B cell (primary cell): Measurements from ENCODE around the gene C16orf54. TPM values are rescaled to one million over a fixed set of nuclear protein-coding genes. Genes with fewer than 3 reads are reported as not detected.
"Not testable (repeated sequence)": the region's sequence is repeated elsewhere in the genome, so short reads cannot be mapped to it uniquely, and the experiment has no call there.

Source experiments
- ATAC-seq: fragments of 200-7000 bp; cut with Tn5 transposase; one replicate; pipeline ENCODE4 v1.10.0; 2021; ENCODE audit warnings: low read depth, mild to moderate bottlenecking, moderate number of reproducible peaks, moderate library complexity
- CTCF ChIA-PET: fragments of 350-600 bp; sonication (Branson Sonifier 250); formaldehyde crosslinking; loops from one replicate; lab custom pipeline; 2021; ENCODE audit warnings: antibody characterized with exemption, inconsistent platforms; lab: Charles Lee
- POLR2A ChIA-PET: fragments of 350-600 bp; sonication (Branson Sonifier 250); formaldehyde crosslinking; loops from one replicate; lab custom pipeline; 2021; ENCODE audit warnings: antibody characterized with exemption; lab: Charles Lee
- DNase-seq: peaks from one replicate; pipeline ENCODE4 v3.0.0; 2013
- H2AFZ ChIP-seq: 2 replicates; pipeline ENCODE4 v1.6.1; 2012; ENCODE audit warnings: mild to moderate bottlenecking, low read depth, low read length; ENCODE audit not compliant: insufficient read depth, poor library complexity, severe bottlenecking
- H3K27ac ChIP-seq, 2 donors: 1 replicate in 1 of 2; 2 replicates in 1 of 2; pipeline ENCODE4 v1.5.1; 2012 to 2013; ENCODE audit warnings: low read length in 2 of 2, mild to moderate bottlenecking in 2 of 2, moderate library complexity in 1 of 2
- H3K27me3 ChIP-seq, 4 experiments: fragments of 200-600 bp in 1 of 4; sonication (generic) in 1 of 4; replicated peaks in 1 of 4; 1 replicate in 2 of 4; 2 replicates in 2 of 4; pipeline versions ENCODE4 v1.6.1 to v1.7.0; 2013 to 2016; ENCODE audit warnings: low read length in 3 of 4, mild to moderate bottlenecking in 2 of 4, mixed read lengths in 1 of 4, moderate library complexity in 1 of 4; ENCODE audit not compliant: insufficient read depth in 4 of 4, control insufficient read depth in 3 of 4; ENCODE audit errors: control extremely low read depth in 1 of 4
- H3K36me3 ChIP-seq, 2 experiments: replicated peaks in 1 of 2; 1 replicate in 1 of 2; 2 replicates in 1 of 2; pipeline versions ENCODE4 v1.6.1 to v1.7.1; 2013; ENCODE audit warnings: low read length in 1 of 2; ENCODE audit not compliant: insufficient read depth in 2 of 2, control insufficient read depth in 1 of 2; ENCODE audit errors: control extremely low read depth in 1 of 2, extremely low read depth in 1 of 2
- H3K4me1 ChIP-seq, 2 donors: fragments of 200-600 bp in 1 of 2; sonication (generic) in 1 of 2; 1 replicate in 1 of 2; 2 replicates in 1 of 2; pipeline versions ENCODE4 v1.5.1 to v1.6.1; 2013 to 2017; ENCODE audit warnings: low read length in 2 of 2; ENCODE audit not compliant: control insufficient read depth in 2 of 2, insufficient read depth in 2 of 2
- H3K4me2 ChIP-seq: replicated peaks from 2 replicates; pipeline ENCODE3; 2012; ENCODE audit warnings: mild to moderate bottlenecking, low read depth, low read length; ENCODE audit not compliant: poor library complexity, severe bottlenecking
- H3K4me3 ChIP-seq, 5 experiments: fragments of 200-600 bp in 1 of 5; sonication (generic) in 1 of 5; 1 replicate in 3 of 5; 2 replicates in 2 of 5; pipeline versions ENCODE4 v1.5.1 to v1.7.0; 2011 to 2016; ENCODE audit warnings: low read length in 4 of 5, mild to moderate bottlenecking in 4 of 5, low read depth in 2 of 5, control low read depth in 1 of 5, moderate library complexity in 1 of 5; ENCODE audit not compliant: insufficient read depth in 1 of 5; ENCODE audit errors: control extremely low read depth in 1 of 5, extremely low read depth in 1 of 5
- H3K79me2 ChIP-seq: fragments of 200-600 bp; sonication (generic); one replicate; pipeline ENCODE4 v1.6.0; 2016; ENCODE audit warnings: low read length; ENCODE audit not compliant: control insufficient read depth, insufficient read depth
- H3K9ac ChIP-seq: fragments of 200-600 bp; sonication (generic); 2 replicates; pipeline ENCODE4 v1.6.1; 2017; ENCODE audit warnings: mild to moderate bottlenecking, low read length, moderate library complexity
- H3K9me3 ChIP-seq, 3 donors: one replicate each; pipeline versions ENCODE4 v1.6.1 to v1.7.1; 2013; ENCODE audit warnings: low read length in 2 of 3; ENCODE audit not compliant: control insufficient read depth in 2 of 3, insufficient read depth in 1 of 3; ENCODE audit errors: control extremely low read depth in 1 of 3
- H4K20me1 ChIP-seq: 2 replicates; pipeline ENCODE4 v1.6.0; 2012; ENCODE audit warnings: mild to moderate bottlenecking, low read length; ENCODE audit not compliant: insufficient read depth, control insufficient read depth, poor library complexity, severe bottlenecking
- H3K27ac Mint-ChIP-seq: one replicate; pipeline ENCODE4 v1.8.0; 2021; ENCODE audit warnings: mixed read lengths
- H3K27me3 Mint-ChIP-seq: one replicate; pipeline ENCODE4 v1.8.0; 2021; ENCODE audit warnings: mixed read lengths
- H3K4me1 Mint-ChIP-seq: one replicate; pipeline ENCODE4 v1.8.0; 2021; ENCODE audit warnings: mixed read lengths
- H3K4me3 Mint-ChIP-seq: one replicate; pipeline ENCODE4 v1.8.0; 2021; ENCODE audit warnings: mixed read lengths
- H3K9me3 Mint-ChIP-seq: one replicate; pipeline ENCODE4 v1.8.0; 2022; ENCODE audit warnings: mixed read lengths; ENCODE audit not compliant: insufficient read depth
- CTCF ChIP-seq: fragments of 200-600 bp; IDR thresholded peaks from one replicate; pipeline ENCODE4 v1.8.0; 2022; ENCODE audit warnings: antibody characterized with exemption, mild to moderate bottlenecking
- EZH2 ChIP-seq: IDR thresholded peaks from 2 replicates; pipeline ENCODE4 v1.6.1; 2012; ENCODE audit warnings: borderline replicate concordance, low read depth, mild to moderate bottlenecking, moderate library complexity, low read length; ENCODE audit not compliant: insufficient read depth, poor library complexity, severe bottlenecking
- WGBS: methylation state at CpG from one replicate; pipeline ENCODE4 v1.1.5; 2013; ENCODE audit warnings: missing lambda C conversion rate; ENCODE audit not compliant: insufficient coverage; 5-methylcytosine and 5-hydroxymethylcytosine counted together
- intact Hi-C: fragments of 100-400 bp; cut with micrococcal nuclease; formaldehyde crosslinking; loops from one replicate; pipeline ENCODE4 v1.10.0; 2022
- polyA plus RNA-seq: library from polyadenylated mRNA; depleted of rRNA; stranded (reverse); fragments of >200 nt; gene quantifications from 2 replicates; pipeline ENCODE4 v1.2.3, GENCODE V29; 2012
- total RNA-seq, 2 donors: library from RNA; stranded (reverse); fragments of 120-200 nt in 1 of 2; gene quantifications; 1 replicate in 1 of 2; 2 replicates in 1 of 2; pipeline versions ENCODE4 v1.2.3 to v1.2.4, GENCODE V29; 2013 to 2022

Gene C16orf54
- total and polyA plus RNA-seq, 2 donors (not counting 1 experiment from before 2014, with no cell fraction given): 44.0 to 68.3 TPM

- peaks cover 10 to 30% of the 10 kb centered on the region in 2 donors for H3K4me1 ChIP-seq
- H3K4me3 Mint-ChIP-seq, H3K4me3 ChIP-seq, H3K9ac ChIP-seq, ATAC-seq, DNase-seq, H3K27me3 Mint-ChIP-seq, H3K79me2 ChIP-seq, H3K36me3 ChIP-seq, H3K4me2 ChIP-seq, H3K9me3 ChIP-seq, H3K9me3 Mint-ChIP-seq, H3K27me3 ChIP-seq, H4K20me1 ChIP-seq, H3K27ac ChIP-seq, H2AFZ ChIP-seq, intact Hi-C loops: not testable (repeated sequence)
- ChIA-PET CTCF (interaction anchor here (0.8 to 1.3 kb wide), 3 partner anchors 22 to 34 kb away, joined by 3 to 4 read pairs (median 4); no protein-coding TSS in a partner anchor), POLR2A (interaction anchor here (0.7 to 3.1 kb wide), 2 partner anchors 33 to 77 kb away, joined by 4 to 10 read pairs; partner anchors contain the start of gene KIF22)
- WGBS: 100% methylated on average over 7 of the region's 8 CpGs
- H3K27ac Mint-ChIP-seq: peak overlapping the region; percentile 65
- peaks cover 15% of the 10 kb centered on the region for H3K4me1 Mint-ChIP-seq
These were observed 11.3 kb upstream of the C16orf54 start for GRCh38 chr16:29757086-29757485.

- CTCF ChIA-PET: interaction anchor here (1.2 to 1.3 kb wide), 2 partner anchors 27 to 33 kb away, joined by 4 read pairs; no protein-coding TSS in a partner anchor
- no peak for TF ChIP-seq CTCF
- TF ChIP-seq EZH2: no peak
- H3K4me3 ChIP-seq: no peak overlapping the region
- POLR2A ChIA-PET: interaction anchor here (0.7 to 3.1 kb wide), 2 partner anchors 15 to 34 kb away, joined by 5 to 10 read pairs; partner anchors contain the start of gene KIF22
- H3K9ac ChIP-seq: no peak overlapping the region
- H3K79me2 ChIP-seq: no peaks in the 10 kb centered on the region
- no peak overlapping the region for H2AFZ ChIP-seq
- H3K9me3 Mint-ChIP-seq: no peaks in the 10 kb centered on the region
- H4K20me1 ChIP-seq: no peaks in the 10 kb centered on the region
- H3K4me1 ChIP-seq: peaks cover 10 to 27% of the 10 kb centered on the region in 2 donors
- H3K36me3 ChIP-seq: no peaks in the 10 kb centered on the region
- peaks cover 0 to 1% (median 0%) of the 10 kb centered on the region in 3 donors for H3K9me3 ChIP-seq
- H3K4me2 ChIP-seq: no peak overlapping the region
- peaks cover 16% of the 10 kb centered on the region for H3K4me1 Mint-ChIP-seq
- no CpG with 5 or more reads among the region's 1 CpG for WGBS
- ATAC-seq (no peak), DNase-seq (no peak)
- intact Hi-C loops: no loop called here
- no peak overlapping the region for H3K27ac ChIP-seq
- H3K4me3 Mint-ChIP-seq: no peak overlapping the region
- H3K27me3 Mint-ChIP-seq: no peaks in the 10 kb centered on the region
- no peak overlapping the region for H3K27ac Mint-ChIP-seq
- no peaks in the 10 kb centered on the region for H3K27me3 ChIP-seq
These were observed 10.9 kb upstream of the C16orf54 start for GRCh38 chr16:29756654-29757053.
